Neural progenitor cell (in vitro differentiated cells): ENCODE results near the gene AIMP1.

ENCODE experiments used
- CTCF ChIP-seq: fragments of 200-600 bp; sonication (generic); IDR thresholded peaks from 2 replicates; pipeline ENCODE4 v1.5.1; 2017; ENCODE audit warnings: antibody characterized with exemption, mild to moderate bottlenecking
- EZH2 ChIP-seq: fragments of 200-600 bp; sonication (generic); IDR thresholded peaks from 2 replicates; pipeline ENCODE4 v1.6.1; 2017; ENCODE audit warnings: antibody characterized with exemption, mild to moderate bottlenecking, moderate library complexity
- EZH2phosphoT487 ChIP-seq: fragments of 200-600 bp; sonication (generic); IDR thresholded peaks from 2 replicates; pipeline ENCODE4 v1.6.1; 2017; ENCODE audit warnings: antibody characterized with exemption

GRCh38 chr4:106269711-106270110 is 46.6 kb upstream of the AIMP1 start:
- TF ChIP-seq CTCF = no peak
- TF ChIP-seq EZH2phosphoT487 = no peak
- TF ChIP-seq EZH2 = no peak
